Chondrocyte (in vitro differentiated cells): ENCODE results near the gene STRN. TPM values are rescaled to one million over a fixed set of nuclear protein-coding genes. Genes with fewer than 3 reads are reported as not detected.
A peak's percentile ranks its signal among the peaks of the same experiment; 100 is the strongest.

Experiments
- DNase-seq: peaks from one replicate; pipeline ENCODE4 v3.0.0; 2021; ENCODE audit warnings: mixed read lengths, low spot score
- H3K27ac Mint-ChIP-seq: one replicate; pipeline ENCODE4 v1.8.0; 2021; ENCODE audit warnings: mild to moderate bottlenecking, moderate library complexity, mixed read lengths; ENCODE audit not compliant: unreplicated experiment
- H3K27me3 Mint-ChIP-seq: 2 replicates; pipeline ENCODE4 v1.8.0; 2021; ENCODE audit warnings: low read depth, mixed read lengths
- H3K36me3 Mint-ChIP-seq: 2 replicates; pipeline ENCODE4 v1.8.0; 2021; ENCODE audit warnings: low read depth, mixed read lengths
- H3K4me1 Mint-ChIP-seq: 2 replicates; pipeline ENCODE4 v1.8.0; 2021; ENCODE audit warnings: low read depth, mild to moderate bottlenecking, mixed read lengths
- H3K4me3 Mint-ChIP-seq: one replicate; pipeline ENCODE4 v1.8.0; 2021; ENCODE audit warnings: mild to moderate bottlenecking, moderate library complexity, mixed read lengths; ENCODE audit not compliant: unreplicated experiment
- H3K9me3 Mint-ChIP-seq: 2 replicates; pipeline ENCODE4 v1.8.0; 2021; ENCODE audit warnings: low read depth, mixed read lengths
- total RNA-seq: library from RNA; stranded (reverse); gene quantifications from 3 replicates; pipeline ENCODE4 v1.2.1, GENCODE V29; 2021
- TF ChIP-seq, protein P1 (sequence below): fragments of 200-600 bp; sonication (generic); IDR thresholded peaks from 2 replicates; pipeline ENCODE4 v1.5.0; 2021; ENCODE audit warnings: antibody characterized with exemption, mild to moderate bottlenecking, moderate library complexity

The STRN gene
- total RNA-seq, 1 donor from 2014 or later, result 27.5 TPM

DNA sequence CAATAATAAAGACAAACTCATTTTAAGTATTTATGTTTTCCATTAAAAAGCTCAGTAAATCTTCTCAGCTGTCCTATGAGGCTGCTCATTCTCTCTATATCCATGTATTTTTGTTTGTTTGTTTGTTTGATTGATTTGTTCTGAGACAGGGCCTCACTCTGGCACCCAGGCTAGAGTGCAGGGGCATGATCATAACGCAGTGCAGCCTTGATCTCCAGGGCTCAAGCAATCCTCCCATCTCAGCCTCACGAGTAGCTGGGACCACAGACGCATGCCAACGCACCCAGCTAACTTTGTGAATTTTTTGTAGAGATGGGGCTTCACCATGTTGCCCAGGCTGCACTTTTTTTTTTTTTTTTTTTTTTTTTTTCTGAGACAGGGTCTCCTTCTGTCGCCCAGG is 5.6 kb downstream of the STRN start:
- Mint-ChIP-seq H3K27me3 (no peaks in the 10 kb centered on the region), H3K4me3 (no peak overlapping the region), H3K4me1 (peaks cover 43% of the 10 kb centered on the region), H3K27ac (no peak overlapping the region), H3K36me3 (peaks cover 5% of the 10 kb centered on the region), H3K9me3 (no peaks in the 10 kb centered on the region)
- TF ChIP-seq, protein P1, sequence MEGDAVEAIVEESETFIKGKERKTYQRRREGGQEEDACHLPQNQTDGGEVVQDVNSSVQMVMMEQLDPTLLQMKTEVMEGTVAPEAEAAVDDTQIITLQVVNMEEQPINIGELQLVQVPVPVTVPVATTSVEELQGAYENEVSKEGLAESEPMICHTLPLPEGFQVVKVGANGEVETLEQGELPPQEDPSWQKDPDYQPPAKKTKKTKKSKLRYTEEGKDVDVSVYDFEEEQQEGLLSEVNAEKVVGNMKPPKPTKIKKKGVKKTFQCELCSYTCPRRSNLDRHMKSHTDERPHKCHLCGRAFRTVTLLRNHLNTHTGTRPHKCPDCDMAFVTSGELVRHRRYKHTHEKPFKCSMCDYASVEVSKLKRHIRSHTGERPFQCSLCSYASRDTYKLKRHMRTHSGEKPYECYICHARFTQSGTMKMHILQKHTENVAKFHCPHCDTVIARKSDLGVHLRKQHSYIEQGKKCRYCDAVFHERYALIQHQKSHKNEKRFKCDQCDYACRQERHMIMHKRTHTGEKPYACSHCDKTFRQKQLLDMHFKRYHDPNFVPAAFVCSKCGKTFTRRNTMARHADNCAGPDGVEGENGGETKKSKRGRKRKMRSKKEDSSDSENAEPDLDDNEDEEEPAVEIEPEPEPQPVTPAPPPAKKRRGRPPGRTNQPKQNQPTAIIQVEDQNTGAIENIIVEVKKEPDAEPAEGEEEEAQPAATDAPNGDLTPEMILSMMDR, result no peak
- no peak for DNase-seq

DNA sequence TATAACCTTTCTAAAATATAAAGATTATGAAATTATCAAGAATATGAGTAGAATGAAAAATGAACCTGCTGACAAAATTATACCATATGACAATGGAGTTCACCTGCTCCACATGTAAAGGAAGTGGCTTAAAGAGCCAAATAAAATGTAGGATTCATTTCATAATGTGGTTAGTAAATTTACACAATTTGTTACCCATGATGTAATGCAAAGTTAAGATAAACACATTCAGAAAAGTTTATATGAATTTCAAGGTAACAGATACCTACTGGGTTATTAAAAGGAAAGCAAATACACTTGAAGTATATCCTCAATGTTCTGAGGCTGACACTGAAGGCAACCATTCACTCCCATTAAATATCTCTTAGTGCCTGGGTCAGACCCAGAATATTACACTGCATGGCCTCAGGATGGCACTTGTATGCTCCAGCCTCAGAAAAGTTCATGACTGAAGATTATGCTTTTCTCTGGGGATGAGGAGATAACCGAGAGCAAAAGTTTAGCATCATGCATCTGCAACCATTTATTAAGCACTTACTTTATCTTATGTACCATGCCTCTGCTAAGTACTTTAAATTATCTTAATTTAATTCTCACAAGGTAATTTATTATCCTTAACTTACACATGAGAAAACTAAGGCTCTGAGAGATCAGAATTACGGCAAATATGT is 6.2 kb downstream of the STRN start:
- Mint-ChIP-seq H3K4me3 (no peak overlapping the region), H3K4me1 (peaks cover 40% of the 10 kb centered on the region), H3K36me3 (peaks cover 5% of the 10 kb centered on the region), H3K9me3 (no peaks in the 10 kb centered on the region), H3K27me3 (no peaks in the 10 kb centered on the region), H3K27ac (no peak overlapping the region)
- no peak for DNase-seq
- TF ChIP-seq, protein P1, result no peak

GRCh38 chr2:36954977-36955607 is 11.2 kb downstream of the STRN start:
- Mint-ChIP-seq H3K27ac (no peak overlapping the region), H3K27me3 (no peaks in the 10 kb centered on the region), H3K9me3 (no peaks in the 10 kb centered on the region), H3K4me3 (no peak overlapping the region), H3K36me3 (peaks cover 5% of the 10 kb centered on the region), H3K4me1 (peaks cover 49% of the 10 kb centered on the region)
- DNase-seq, result no peak
- TF ChIP-seq, protein P1, result no peak

DNA sequence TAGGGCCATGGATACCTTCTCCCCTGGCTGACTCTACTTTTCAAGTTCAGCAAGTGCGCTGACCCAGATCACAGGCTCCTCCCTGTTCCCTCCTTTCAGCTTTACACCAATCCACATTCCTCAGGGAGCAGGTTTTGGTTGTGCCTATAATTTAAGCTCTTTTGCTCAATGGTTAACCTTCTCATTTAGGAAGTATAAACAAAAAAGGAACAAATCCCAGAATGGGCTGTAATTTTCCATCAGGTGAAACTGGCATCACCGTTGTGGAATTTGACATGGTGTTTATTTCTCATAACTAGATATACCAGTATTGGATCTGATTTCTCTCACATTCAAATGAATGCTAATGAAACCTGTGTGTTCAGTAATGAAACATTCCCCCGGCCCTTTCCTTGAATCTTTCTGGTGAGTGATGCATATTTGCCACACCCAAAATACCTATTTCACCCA is 13.6 kb downstream of the STRN start:
- TF ChIP-seq, protein P1, result no peak
- no peak for DNase-seq
- Mint-ChIP-seq H3K9me3 (no peaks in the 10 kb centered on the region), H3K4me3 (no peak overlapping the region), H3K4me1 (peaks cover 49% of the 10 kb centered on the region), H3K27ac (peak overlapping the region; percentile 57), H3K27me3 (no peaks in the 10 kb centered on the region), H3K36me3 (no peaks in the 10 kb centered on the region)

DNA sequence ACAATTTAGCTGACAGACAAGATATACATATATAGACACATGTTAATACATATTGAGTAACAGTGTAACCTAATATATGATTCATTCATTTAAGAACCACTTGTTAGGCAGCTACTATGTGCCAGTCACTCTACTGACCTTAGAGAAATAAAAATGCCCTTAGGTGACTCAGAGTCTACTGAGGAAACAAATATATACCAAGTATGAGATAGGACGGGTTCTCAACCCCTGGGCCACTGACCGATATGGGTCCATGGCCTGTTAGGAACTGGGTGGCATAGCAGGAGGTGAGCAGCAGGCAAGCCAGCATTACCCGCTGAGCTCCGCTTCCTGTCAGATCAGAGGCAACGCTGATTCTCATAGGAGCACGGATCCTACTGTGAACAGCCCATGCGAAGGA is 14.8 kb downstream of the STRN start:
- Mint-ChIP-seq H3K27me3 (no peaks in the 10 kb centered on the region), H3K4me3 (no peak overlapping the region)

More for the DNA sequence above, 14.8 kb downstream of the STRN start:
- TF ChIP-seq, protein P1, result no peak
- Mint-ChIP-seq H3K9me3 (no peaks in the 10 kb centered on the region), H3K36me3 (no peaks in the 10 kb centered on the region), H3K4me1 (peaks cover 46% of the 10 kb centered on the region), H3K27ac (peak overlapping the region; percentile 64)
- no peak for DNase-seq
